ENCODE measurements around the gene RHCE.

GRCh38 chr1:25445993-25446538, 25.4 kb upstream of the RHCE start:
- TF ChIP-seq CTCF (IDR thresholded peaks at IDR 0.05; ENCODE audit: poor library complexity) (no peak), EZH2 (IDR thresholded peaks at IDR 0.05; ENCODE audit: borderline replicate concordance) (no peak), EZH2phosphoT487 (IDR thresholded peaks at IDR 0.05; ENCODE audit: low read depth, severe bottlenecking, unreplicated experiment) (no peak)
